ENCODE results near the gene TECRL. TPM values are rescaled to one million over a fixed set of nuclear protein-coding genes. Genes with fewer than 3 reads are reported as not detected.

Gene TECRL
- total RNA-seq, 1 experiment from 2014 or later = not detected

- Histone ChIP-seq H4K20me1 (ENCODE audit: insufficient read depth, low read depth, low read length) (no peaks in the 10 kb centered on the region), H3K27me3 (ENCODE audit: low read length) (no peaks in the 10 kb centered on the region), H3K9ac (ENCODE audit: low read length) (no peak overlapping the region), H3K4me1 (ENCODE audit: low read length) (no peaks in the 10 kb centered on the region), H3K9me2 (replicated peaks; ENCODE audit: insufficient read depth, low read length) (no peaks in the 10 kb centered on the region), H3K4me2 (ENCODE audit: low read depth, low read length, poor library complexity, severe bottlenecking) (no peak overlapping the region), H3K36me3 (ENCODE audit: insufficient read depth, low read length) (no peaks in the 10 kb centered on the region), H3K27ac (ENCODE audit: low read length) (no peak overlapping the region), H3K79me2 (ENCODE audit: low read length) (no peaks in the 10 kb centered on the region), H2AFZ (ENCODE audit: low read length) (no peak overlapping the region), H3K4me3 (ENCODE audit: low read length) (no peak overlapping the region), H3K9me3 (ENCODE audit: low read length) (peaks cover 24% of the 10 kb centered on the region)
- DNase-seq = no peak
Measured at GRCh38 chr4:64394469-64394868, 14.8 kb downstream of the TECRL start.

DNA sequence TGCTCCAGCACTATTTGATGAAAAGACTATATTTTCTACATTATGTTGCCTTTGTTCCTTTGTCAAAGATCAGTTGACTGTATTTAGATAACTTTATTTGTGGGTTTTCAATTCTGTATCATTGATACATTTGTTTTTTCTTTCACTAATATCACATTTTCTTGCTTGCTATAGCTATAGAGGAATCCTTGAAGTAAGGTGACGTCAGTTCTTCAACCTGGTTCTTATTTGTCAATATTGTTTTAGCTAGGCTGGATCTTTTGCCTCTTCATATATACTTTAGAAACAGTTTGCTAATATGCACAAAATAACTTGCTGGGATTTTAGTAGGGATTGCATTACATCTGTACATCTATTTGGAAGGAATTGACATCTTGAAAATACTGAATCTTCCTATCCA is 21.0 kb downstream of the TECRL start:
- no peak for DNase-seq
- Histone ChIP-seq H3K4me1 (ENCODE audit: low read length) (no peaks in the 10 kb centered on the region), H3K9me3 (ENCODE audit: low read length) (peaks cover 28% of the 10 kb centered on the region)

GRCh38 chr4:64385220-64385619 is 24.0 kb downstream of the TECRL start:
- H3K9ac ChIP-seq (ENCODE audit: low read length) = no peak overlapping the region
- no peak overlapping the region for H2AFZ ChIP-seq (ENCODE audit: low read length)
- H3K27ac ChIP-seq (ENCODE audit: low read length) = no peak overlapping the region
- no peaks in the 10 kb centered on the region for H3K27me3 ChIP-seq (ENCODE audit: low read length)
- peaks cover 29% of the 10 kb centered on the region for H3K9me3 ChIP-seq (ENCODE audit: low read length)
- no peaks in the 10 kb centered on the region for H3K36me3 ChIP-seq (ENCODE audit: insufficient read depth, low read length)
- no peaks in the 10 kb centered on the region for H3K9me2 ChIP-seq (replicated peaks; ENCODE audit: insufficient read depth, low read length)
- DNase-seq = no peak
- no peak overlapping the region for H3K4me3 ChIP-seq (ENCODE audit: low read length)
- no peaks in the 10 kb centered on the region for H3K4me1 ChIP-seq (ENCODE audit: low read length)
- no peak overlapping the region for H3K4me2 ChIP-seq (ENCODE audit: low read depth, low read length, poor library complexity, severe bottlenecking)
- H4K20me1 ChIP-seq (ENCODE audit: insufficient read depth, low read depth, low read length) = no peaks in the 10 kb centered on the region
- H3K79me2 ChIP-seq (ENCODE audit: low read length) = no peaks in the 10 kb centered on the region

More for the DNA sequence above, 21.0 kb downstream of the TECRL start:
- Histone ChIP-seq H2AFZ (ENCODE audit: low read length) (no peak overlapping the region), H4K20me1 (ENCODE audit: insufficient read depth, low read depth, low read length) (no peaks in the 10 kb centered on the region), H3K36me3 (ENCODE audit: insufficient read depth, low read length) (no peaks in the 10 kb centered on the region), H3K4me3 (ENCODE audit: low read length) (no peak overlapping the region), H3K27me3 (ENCODE audit: low read length) (no peaks in the 10 kb centered on the region), H3K79me2 (ENCODE audit: low read length) (no peaks in the 10 kb centered on the region), H3K4me2 (ENCODE audit: low read depth, low read length, poor library complexity, severe bottlenecking) (no peak overlapping the region), H3K9ac (ENCODE audit: low read length) (no peak overlapping the region), H3K27ac (ENCODE audit: low read length) (no peak overlapping the region), H3K9me2 (replicated peaks; ENCODE audit: insufficient read depth, low read length) (no peaks in the 10 kb centered on the region)

DNA sequence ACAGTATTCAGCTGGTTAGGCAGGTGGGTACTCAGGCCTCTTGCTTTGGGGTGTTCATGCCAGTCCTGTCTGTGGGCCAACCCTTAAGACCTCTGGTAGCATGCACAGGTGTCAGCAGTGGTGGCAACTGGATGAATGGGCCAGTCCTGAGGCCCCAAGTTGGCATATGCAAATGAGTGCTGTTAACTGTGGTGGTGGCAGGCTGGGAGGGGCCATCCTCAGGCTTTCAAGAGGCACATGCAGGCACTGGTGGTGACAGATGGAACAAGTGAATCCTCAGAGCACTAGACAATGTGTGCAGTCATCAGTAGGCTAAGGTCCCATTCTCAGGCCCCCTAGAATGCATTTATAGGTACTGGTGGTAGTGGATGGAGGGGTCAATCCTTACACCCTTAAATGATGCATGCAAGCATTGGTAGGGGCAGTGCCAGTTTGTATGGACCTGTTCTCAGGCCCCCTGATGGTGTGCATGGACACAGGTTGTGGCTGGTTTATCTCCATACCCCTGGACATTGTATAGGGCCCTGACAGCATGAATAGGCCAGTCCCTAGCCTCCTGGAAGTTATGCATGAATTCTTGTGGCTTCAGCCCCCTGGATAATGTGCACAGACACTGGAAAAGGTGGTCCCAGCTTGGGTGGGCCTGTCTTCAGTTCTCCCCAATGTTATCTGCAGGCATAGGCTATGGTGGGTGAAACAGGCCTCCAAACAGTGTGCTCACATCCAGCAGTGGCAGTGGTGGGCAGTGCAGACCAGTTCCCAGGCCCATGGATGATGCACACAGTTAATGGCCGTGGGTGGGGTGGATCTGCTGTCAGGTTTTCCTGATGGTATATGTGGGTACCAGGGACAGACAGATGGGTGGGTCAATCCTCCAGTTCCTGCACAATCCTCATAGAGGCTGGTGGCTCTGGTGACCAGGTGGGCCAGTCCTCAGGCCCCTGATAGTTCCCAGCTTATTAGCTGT is 24.7 kb downstream of the TECRL start:
- no peak overlapping the region for H2AFZ ChIP-seq (ENCODE audit: low read length)
- no peaks in the 10 kb centered on the region for H3K4me1 ChIP-seq (ENCODE audit: low read length)
- no peaks in the 10 kb centered on the region for H3K27me3 ChIP-seq (ENCODE audit: low read length)
- H3K9ac ChIP-seq (ENCODE audit: low read length) = no peak overlapping the region
- DNase-seq = no peak
- H3K9me3 ChIP-seq (ENCODE audit: low read length) = peaks cover 27% of the 10 kb centered on the region
- H3K27ac ChIP-seq (ENCODE audit: low read length) = no peak overlapping the region
- H4K20me1 ChIP-seq (ENCODE audit: insufficient read depth, low read depth, low read length) = no peaks in the 10 kb centered on the region
- H3K9me2 ChIP-seq (replicated peaks; ENCODE audit: insufficient read depth, low read length) = no peaks in the 10 kb centered on the region
- no peaks in the 10 kb centered on the region for H3K36me3 ChIP-seq (ENCODE audit: insufficient read depth, low read length)
- H3K79me2 ChIP-seq (ENCODE audit: low read length) = no peaks in the 10 kb centered on the region
- no peak overlapping the region for H3K4me3 ChIP-seq (ENCODE audit: low read length)
- no peak overlapping the region for H3K4me2 ChIP-seq (ENCODE audit: low read depth, low read length, poor library complexity, severe bottlenecking)

GRCh38 chr4:64368741-64369140 is 40.5 kb downstream of the TECRL start:
- Histone ChIP-seq H3K9ac (ENCODE audit: low read length) (no peak overlapping the region), H3K27me3 (ENCODE audit: low read length) (no peaks in the 10 kb centered on the region), H3K36me3 (ENCODE audit: insufficient read depth, low read length) (no peaks in the 10 kb centered on the region), H3K4me1 (ENCODE audit: low read length) (no peaks in the 10 kb centered on the region), H3K27ac (ENCODE audit: low read length) (no peak overlapping the region), H3K4me2 (ENCODE audit: low read depth, low read length, poor library complexity, severe bottlenecking) (no peak overlapping the region), H3K79me2 (ENCODE audit: low read length) (no peaks in the 10 kb centered on the region), H3K9me3 (ENCODE audit: low read length) (peaks cover 18% of the 10 kb centered on the region), H2AFZ (ENCODE audit: low read length) (no peak overlapping the region), H3K4me3 (ENCODE audit: low read length) (no peak overlapping the region), H4K20me1 (ENCODE audit: insufficient read depth, low read depth, low read length) (no peaks in the 10 kb centered on the region), H3K9me2 (replicated peaks; ENCODE audit: insufficient read depth, low read length) (no peaks in the 10 kb centered on the region)
- no peak for DNase-seq

DNA sequence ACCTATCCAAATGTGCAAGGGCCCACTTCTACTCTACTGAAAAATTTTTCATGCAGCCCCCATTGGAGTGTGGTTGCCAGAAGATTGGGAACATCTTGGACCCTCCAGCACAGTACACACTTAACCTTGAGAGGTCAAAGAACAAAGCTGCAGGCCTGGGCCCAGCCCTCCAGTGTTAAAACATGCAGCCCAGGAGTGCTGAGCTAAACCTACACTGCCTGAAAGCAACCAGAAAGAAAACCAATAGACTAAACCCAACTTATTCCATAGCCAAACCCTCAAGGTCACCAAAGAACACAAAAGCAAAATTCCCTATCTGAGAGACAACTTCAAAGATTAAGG is 47.9 kb downstream of the TECRL start:
- Histone ChIP-seq H3K9me2 (replicated peaks; ENCODE audit: insufficient read depth, low read length) (no peaks in the 10 kb centered on the region), H3K4me1 (ENCODE audit: low read length) (no peaks in the 10 kb centered on the region), H3K79me2 (ENCODE audit: low read length) (no peaks in the 10 kb centered on the region), H3K27me3 (ENCODE audit: low read length) (no peaks in the 10 kb centered on the region), H2AFZ (ENCODE audit: low read length) (no peak overlapping the region), H3K4me3 (ENCODE audit: low read length) (no peak overlapping the region), H3K36me3 (ENCODE audit: insufficient read depth, low read length) (no peaks in the 10 kb centered on the region), H4K20me1 (ENCODE audit: insufficient read depth, low read depth, low read length) (no peaks in the 10 kb centered on the region), H3K9me3 (ENCODE audit: low read length) (peaks cover 22% of the 10 kb centered on the region), H3K4me2 (ENCODE audit: low read depth, low read length, poor library complexity, severe bottlenecking) (no peak overlapping the region), H3K9ac (ENCODE audit: low read length) (no peak overlapping the region), H3K27ac (ENCODE audit: low read length) (no peak overlapping the region)
- no peak for DNase-seq

- Histone ChIP-seq H4K20me1 (ENCODE audit: insufficient read depth, low read depth, low read length) (no peaks in the 10 kb centered on the region), H3K4me1 (ENCODE audit: low read length) (no peaks in the 10 kb centered on the region), H3K9me2 (replicated peaks; ENCODE audit: insufficient read depth, low read length) (no peaks in the 10 kb centered on the region), H3K79me2 (ENCODE audit: low read length) (no peaks in the 10 kb centered on the region), H3K9ac (ENCODE audit: low read length) (no peak overlapping the region), H3K4me3 (ENCODE audit: low read length) (no peak overlapping the region), H3K27ac (ENCODE audit: low read length) (no peak overlapping the region), H3K9me3 (ENCODE audit: low read length) (peaks cover 18% of the 10 kb centered on the region), H2AFZ (ENCODE audit: low read length) (no peak overlapping the region), H3K27me3 (ENCODE audit: low read length) (no peaks in the 10 kb centered on the region), H3K4me2 (ENCODE audit: low read depth, low read length, poor library complexity, severe bottlenecking) (no peak overlapping the region), H3K36me3 (ENCODE audit: insufficient read depth, low read length) (no peaks in the 10 kb centered on the region)
- DNase-seq = no peak
Measured at GRCh38 chr4:64360664-64361398, 48.4 kb downstream of the TECRL start.

DNA sequence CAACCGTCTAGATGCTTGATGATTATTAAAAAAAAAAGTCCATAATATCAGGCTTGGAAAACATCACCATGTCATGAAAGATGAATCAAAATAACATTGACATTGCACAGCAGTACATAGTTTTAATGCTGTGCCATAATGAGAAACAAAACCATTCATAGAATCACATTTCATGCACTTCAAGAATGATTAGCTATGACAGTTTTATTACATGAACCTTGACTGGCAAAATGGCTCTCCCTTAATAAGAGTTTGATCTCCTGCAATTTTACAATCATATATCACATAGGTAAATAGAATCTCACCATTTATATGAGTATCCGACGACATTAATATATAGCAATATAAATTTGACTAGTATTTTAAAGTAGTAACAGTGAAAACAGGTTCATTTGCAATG is 49.8 kb downstream of the TECRL start:
- H3K9me3 ChIP-seq (ENCODE audit: low read length) = peaks cover 13% of the 10 kb centered on the region
- no peak overlapping the region for H3K27ac ChIP-seq (ENCODE audit: low read length)
- no peaks in the 10 kb centered on the region for H3K4me1 ChIP-seq (ENCODE audit: low read length)
- no peaks in the 10 kb centered on the region for H3K36me3 ChIP-seq (ENCODE audit: insufficient read depth, low read length)
- H2AFZ ChIP-seq (ENCODE audit: low read length) = no peak overlapping the region
- no peak overlapping the region for H3K4me3 ChIP-seq (ENCODE audit: low read length)
- no peak for DNase-seq
- H3K4me2 ChIP-seq (ENCODE audit: low read depth, low read length, poor library complexity, severe bottlenecking) = no peak overlapping the region
- H3K9me2 ChIP-seq (replicated peaks; ENCODE audit: insufficient read depth, low read length) = no peaks in the 10 kb centered on the region
- no peaks in the 10 kb centered on the region for H4K20me1 ChIP-seq (ENCODE audit: insufficient read depth, low read depth, low read length)
- no peaks in the 10 kb centered on the region for H3K79me2 ChIP-seq (ENCODE audit: low read length)
- H3K9ac ChIP-seq (ENCODE audit: low read length) = no peak overlapping the region
- no peaks in the 10 kb centered on the region for H3K27me3 ChIP-seq (ENCODE audit: low read length)
